Neural cell (in vitro differentiated cells): ENCODE measurements around the gene ANKRD34B. TPM values are rescaled to one million over a fixed set of nuclear protein-coding genes. Genes with fewer than 3 reads are reported as not detected.

ENCODE experiments used
- H2AFZ ChIP-seq: fragments of 200-600, 300-800 bp; sonication (generic), shearing (Covaris generic); 2 replicates; pipeline ENCODE4 v1.6.0; 2014; ENCODE audit warnings: low read depth, mild to moderate bottlenecking, antibody characterized with exemption, low read length, moderate library complexity
- H3F3A ChIP-seq: fragments of 200-600 bp; shearing (Covaris generic); 2 replicates; pipeline ENCODE4 v1.6.1; 2016; ENCODE audit warnings: mild to moderate bottlenecking, moderate library complexity, mixed read lengths, antibody characterized with exemption, low read length; ENCODE audit not compliant: insufficient read depth, poor library complexity, severe bottlenecking
- H3K27ac ChIP-seq: fragments of 200-600, 300-800 bp; sonication (generic), shearing (Covaris generic); 2 replicates; pipeline ENCODE4 v1.5.1; 2014; ENCODE audit warnings: mild to moderate bottlenecking, low read length, moderate library complexity
- H3K27me3 ChIP-seq: fragments of 300-800, 200-600 bp; sonication (generic), shearing (Covaris generic); 2 replicates; pipeline ENCODE4 v1.6.0; 2014; ENCODE audit warnings: mild to moderate bottlenecking, low read depth, low read length, moderate library complexity; ENCODE audit not compliant: insufficient read depth
- H3K36me3 ChIP-seq: fragments of 300-800, 200-600 bp; sonication (generic), shearing (Covaris generic); 2 replicates; pipeline ENCODE4 v1.5.1; 2014; ENCODE audit warnings: mild to moderate bottlenecking, antibody characterized with exemption, low read length, moderate library complexity; ENCODE audit not compliant: insufficient read depth
- H3K4me2 ChIP-seq: fragments of 300-800, 200-600 bp; sonication (generic), shearing (Covaris generic); 2 replicates; pipeline ENCODE4 v1.6.0; 2014; ENCODE audit warnings: mild to moderate bottlenecking, low read length
- H3K4me3 ChIP-seq: fragments of 300-800, 200-600 bp; sonication (generic), shearing (Covaris generic); 2 replicates; pipeline ENCODE4 v1.5.1; 2014; ENCODE audit warnings: mild to moderate bottlenecking, low read length, moderate library complexity
- H3K79me2 ChIP-seq: fragments of 200-600 bp; shearing (Covaris generic); replicated peaks from 2 replicates; pipeline ENCODE4 v1.6.0; 2014; ENCODE audit warnings: mild to moderate bottlenecking, low read length, moderate library complexity; ENCODE audit not compliant: insufficient read depth
- H3K9ac ChIP-seq: fragments of 300-800, 200-600 bp; sonication (generic), shearing (Covaris generic); 2 replicates; pipeline ENCODE4 v1.6.1; 2016; ENCODE audit warnings: mild to moderate bottlenecking, low read length, mixed read lengths
- H3K9me2 ChIP-seq: fragments of 200-600 bp; shearing (Covaris generic); 2 replicates; pipeline ENCODE4 v1.6.1; 2016; ENCODE audit warnings: mild to moderate bottlenecking, low read length, mixed read lengths; ENCODE audit not compliant: insufficient read depth
- H3K9me3 ChIP-seq: fragments of 200-600, 300-800 bp; sonication (generic), shearing (Covaris generic); 2 replicates; pipeline ENCODE4 v1.6.1; 2016; ENCODE audit warnings: mild to moderate bottlenecking, mixed run types, low read length, moderate library complexity, mixed read lengths
- H4K20me1 ChIP-seq: fragments of 200-600 bp; shearing (Covaris generic); 2 replicates; pipeline ENCODE4 v1.6.1; 2016; ENCODE audit warnings: mild to moderate bottlenecking, mixed run types; ENCODE audit not compliant: insufficient read depth
- CTCF ChIP-seq: fragments of 450-650 bp; IDR thresholded peaks from 2 replicates; pipeline ENCODE4 v1.5.1; 2014; ENCODE audit warnings: antibody characterized with exemption, mild to moderate bottlenecking, moderate library complexity; ENCODE audit not compliant: poor library complexity, severe bottlenecking
- EP300 ChIP-seq: fragments of 450-650 bp; conservative IDR thresholded peaks from 2 replicates; pipeline ENCODE4 v1.6.1; 2014; ENCODE audit warnings: antibody characterized with exemption, mild to moderate bottlenecking, moderate library complexity; ENCODE audit not compliant: poor library complexity, severe bottlenecking
- EZH2 ChIP-seq: fragments of 200-600, 300-800 bp; shearing (Covaris generic), sonication (generic); IDR thresholded peaks from 2 replicates; pipeline ENCODE4 v1.6.1; 2014; ENCODE audit warnings: antibody characterized with exemption, low read length, borderline replicate concordance, mild to moderate bottlenecking; ENCODE audit not compliant: insufficient read depth, poor library complexity, severe bottlenecking
- MXI1 ChIP-seq: fragments of 450-650 bp; conservative IDR thresholded peaks from 2 replicates; pipeline ENCODE4 v1.6.1; 2014; ENCODE audit warnings: antibody characterized with exemption, mild to moderate bottlenecking; ENCODE audit not compliant: poor library complexity, severe bottlenecking
- POLR2AphosphoS5 ChIP-seq: IDR thresholded peaks from 2 replicates; pipeline ENCODE4 v1.6.1; 2012
- RAD21 ChIP-seq: fragments of 450-650 bp; conservative IDR thresholded peaks from 2 replicates; pipeline ENCODE4 v1.6.1; 2014; ENCODE audit warnings: antibody characterized with exemption, mild to moderate bottlenecking, moderate library complexity
- SMC3 ChIP-seq: fragments of 450-650 bp; conservative IDR thresholded peaks from 2 replicates; pipeline ENCODE4 v1.6.1; 2014; ENCODE audit warnings: antibody characterized with exemption, mild to moderate bottlenecking, moderate library complexity; ENCODE audit not compliant: poor library complexity
- TAF1 ChIP-seq: IDR thresholded peaks from 2 replicates; pipeline ENCODE4 v1.6.1; 2012; ENCODE audit warnings: low read depth
- polyA plus RNA-seq: library from polyadenylated mRNA; depleted of rRNA; stranded (reverse); fragments of >200 nt; gene quantifications from 2 replicates; pipeline ENCODE4 v1.2.3, GENCODE V29; 2014
- TF ChIP-seq, protein P1 (sequence below): IDR thresholded peaks from 2 replicates; pipeline ENCODE4 v1.6.1; 2012; ENCODE audit warnings: borderline replicate concordance

The ANKRD34B gene
- polyA plus RNA-seq, 1 donor from 2014 or later: 0.32 TPM

GRCh38 chr5:80509362-80509761 is 60.7 kb downstream of the ANKRD34B start:
- Histone ChIP-seq H3F3A (no peaks in the 10 kb centered on the region), H3K4me3 (no peak overlapping the region), H3K9me3 (no peaks in the 10 kb centered on the region), H3K27ac (no peak overlapping the region), H2AFZ (no peak overlapping the region), H3K36me3 (no peaks in the 10 kb centered on the region), H4K20me1 (no peaks in the 10 kb centered on the region), H3K79me2 (no peaks in the 10 kb centered on the region), H3K9ac (no peak overlapping the region), H3K9me2 (no peaks in the 10 kb centered on the region), H3K4me2 (no peak overlapping the region), H3K27me3 (no peaks in the 10 kb centered on the region)
- TF ChIP-seq SMC3 (no peak), POLR2AphosphoS5 (no peak), EZH2 (no peak), MXI1 (no peak), CTCF (no peak), EP300 (no peak), TAF1 (no peak), RAD21 (no peak)
- TF ChIP-seq, protein P1, sequence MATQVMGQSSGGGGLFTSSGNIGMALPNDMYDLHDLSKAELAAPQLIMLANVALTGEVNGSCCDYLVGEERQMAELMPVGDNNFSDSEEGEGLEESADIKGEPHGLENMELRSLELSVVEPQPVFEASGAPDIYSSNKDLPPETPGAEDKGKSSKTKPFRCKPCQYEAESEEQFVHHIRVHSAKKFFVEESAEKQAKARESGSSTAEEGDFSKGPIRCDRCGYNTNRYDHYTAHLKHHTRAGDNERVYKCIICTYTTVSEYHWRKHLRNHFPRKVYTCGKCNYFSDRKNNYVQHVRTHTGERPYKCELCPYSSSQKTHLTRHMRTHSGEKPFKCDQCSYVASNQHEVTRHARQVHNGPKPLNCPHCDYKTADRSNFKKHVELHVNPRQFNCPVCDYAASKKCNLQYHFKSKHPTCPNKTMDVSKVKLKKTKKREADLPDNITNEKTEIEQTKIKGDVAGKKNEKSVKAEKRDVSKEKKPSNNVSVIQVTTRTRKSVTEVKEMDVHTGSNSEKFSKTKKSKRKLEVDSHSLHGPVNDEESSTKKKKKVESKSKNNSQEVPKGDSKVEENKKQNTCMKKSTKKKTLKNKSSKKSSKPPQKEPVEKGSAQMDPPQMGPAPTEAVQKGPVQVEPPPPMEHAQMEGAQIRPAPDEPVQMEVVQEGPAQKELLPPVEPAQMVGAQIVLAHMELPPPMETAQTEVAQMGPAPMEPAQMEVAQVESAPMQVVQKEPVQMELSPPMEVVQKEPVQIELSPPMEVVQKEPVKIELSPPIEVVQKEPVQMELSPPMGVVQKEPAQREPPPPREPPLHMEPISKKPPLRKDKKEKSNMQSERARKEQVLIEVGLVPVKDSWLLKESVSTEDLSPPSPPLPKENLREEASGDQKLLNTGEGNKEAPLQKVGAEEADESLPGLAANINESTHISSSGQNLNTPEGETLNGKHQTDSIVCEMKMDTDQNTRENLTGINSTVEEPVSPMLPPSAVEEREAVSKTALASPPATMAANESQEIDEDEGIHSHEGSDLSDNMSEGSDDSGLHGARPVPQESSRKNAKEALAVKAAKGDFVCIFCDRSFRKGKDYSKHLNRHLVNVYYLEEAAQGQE: no peak

GRCh38 chr5:80508844-80509243 is 61.2 kb downstream of the ANKRD34B start:
- Histone ChIP-seq H4K20me1 (no peaks in the 10 kb centered on the region), H3K79me2 (no peaks in the 10 kb centered on the region), H3F3A (no peaks in the 10 kb centered on the region), H3K9me3 (no peaks in the 10 kb centered on the region), H3K9ac (no peak overlapping the region), H3K9me2 (no peaks in the 10 kb centered on the region), H3K36me3 (no peaks in the 10 kb centered on the region), H3K4me3 (no peak overlapping the region), H3K27me3 (no peaks in the 10 kb centered on the region), H2AFZ (no peak overlapping the region), H3K27ac (no peak overlapping the region), H3K4me2 (no peak overlapping the region)
- TF ChIP-seq CTCF (no peak), POLR2AphosphoS5 (no peak), TAF1 (no peak), SMC3 (no peak), EP300 (no peak), MXI1 (no peak), EZH2 (no peak), RAD21 (no peak)
- TF ChIP-seq, protein P1: no peak
